NCI-H187 treated with DMSO at 0.1 percent for 48 hours (cell line): ENCODE results near the gene HYDIN.
A peak's percentile ranks its signal among the peaks of the same experiment; 100 is the strongest.
"Not testable (repeated sequence)": the region's sequence is repeated elsewhere in the genome, so short reads cannot be mapped to it uniquely, and the experiment has no call there.

Experiments used
- DNase-seq: peaks from one replicate; lab custom pipeline; 2025; lab: John Stamatoyannopoulos, UW

HYDIN gene

GRCh38 chr16:70823498-70824118 lies 406.9 kb downstream of the HYDIN start:
- not testable (repeated sequence) for DNase-seq

GRCh38 chr16:70822734-70823133 lies 407.8 kb downstream of the HYDIN start:
- not testable (repeated sequence) for DNase-seq

GRCh38 chr16:70818088-70818487 lies 412.4 kb downstream of the HYDIN start:
- not testable (repeated sequence) for DNase-seq

GRCh38 chr16:70809392-70810060 lies 421.0 kb downstream of the HYDIN start:
- no peak for DNase-seq

GRCh38 chr16:70808371-70808770 lies 422.2 kb downstream of the HYDIN start:
- DNase-seq, result no peak

- no peak for DNase-seq
Observed at GRCh38 chr16:70805787-70806186, 424.7 kb downstream of the HYDIN start.

GRCh38 chr16:70805380-70805779 lies 425.1 kb downstream of the HYDIN start:
- DNase-seq, result no peak

GRCh38 chr16:70804734-70805169 lies 425.8 kb downstream of the HYDIN start:
- DNase-seq, result no peak

GRCh38 chr16:70804153-70804733 lies 426.3 kb downstream of the HYDIN start:
- DNase-seq, result no peak

- no peak for DNase-seq
Observed at GRCh38 chr16:70803319-70803718, 427.2 kb downstream of the HYDIN start.

- DNase-seq, result no peak
Observed at GRCh38 chr16:70801611-70802010, 428.9 kb downstream of the HYDIN start.

GRCh38 chr16:70800781-70801480 lies 429.6 kb downstream of the HYDIN start, which contains the start of gene VAC14:
Gene VAC14 (minus strand): TSS chr16:70801158. CDS start chr16:70800900, 258 bp downstream.
- DNase-seq, result peak; percentile 33

GRCh38 chr16:70800311-70800710 lies 430.2 kb downstream of the HYDIN start:
- no peak for DNase-seq

GRCh38 chr16:70796301-70796700 lies 434.2 kb downstream of the HYDIN start:
- DNase-seq, result no peak

GRCh38 chr16:70795296-70795912 lies 435.1 kb downstream of the HYDIN start:
- no peak for DNase-seq

- no peak for DNase-seq
Observed at GRCh38 chr16:70793851-70794502, 436.5 kb downstream of the HYDIN start.

- DNase-seq, result no peak
Observed at GRCh38 chr16:70790815-70791214, 439.7 kb downstream of the HYDIN start.

- no peak for DNase-seq
Observed at GRCh38 chr16:70789595-70790447, 440.7 kb downstream of the HYDIN start.

- DNase-seq, result no peak
Observed at GRCh38 chr16:70788668-70789594, 441.6 kb downstream of the HYDIN start.
